GM13976 (cell line): ENCODE measurements around the gene NDFIP2.

Experiments
- DNase-seq: peaks from one replicate; pipeline ENCODE4 v3.0.0; 2012; ENCODE audit warnings: low spot score
- in situ Hi-C: fragments of 300-500 bp; cut with MboI; formaldehyde crosslinking; loops from one replicate; pipeline ENCODE4 v1.12.0; 2022; ENCODE audit warnings: low sequenced_read_pairs, mixed read lengths, inconsistent platforms; ENCODE audit not compliant: unreplicated experiment
- TF ChIP-seq, protein P1 (sequence below): IDR thresholded peaks from 2 replicates; pipeline ENCODE4 v1.5.1; 2012; ENCODE audit warnings: borderline replicate concordance, mild to moderate bottlenecking; ENCODE audit not compliant: insufficient read depth; ENCODE audit errors: extremely low read depth, missing control alignments, control extremely low read depth

NDFIP2 gene

DNA sequence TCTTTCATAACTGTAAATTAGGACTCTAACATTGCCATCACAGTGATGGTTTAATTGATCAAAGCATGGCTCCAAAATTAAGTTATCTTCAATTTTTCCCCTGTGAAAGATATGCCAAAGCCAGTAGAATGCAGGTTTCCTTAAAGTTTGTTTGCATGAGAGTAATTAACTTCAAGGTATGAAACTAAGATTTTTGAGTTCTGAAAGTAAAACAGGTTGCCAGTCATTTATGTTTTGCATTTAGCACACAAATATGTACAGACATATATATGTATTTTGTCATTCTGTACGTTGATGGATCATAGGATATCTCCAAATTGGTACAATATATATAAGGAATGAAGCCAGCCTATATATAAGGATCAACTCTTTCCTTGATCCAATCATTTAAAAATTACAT lies 23.6 kb upstream of the NDFIP2 start:
- DNase-seq: no peak
- in situ Hi-C loops: no loop called here
- TF ChIP-seq, protein P1, sequence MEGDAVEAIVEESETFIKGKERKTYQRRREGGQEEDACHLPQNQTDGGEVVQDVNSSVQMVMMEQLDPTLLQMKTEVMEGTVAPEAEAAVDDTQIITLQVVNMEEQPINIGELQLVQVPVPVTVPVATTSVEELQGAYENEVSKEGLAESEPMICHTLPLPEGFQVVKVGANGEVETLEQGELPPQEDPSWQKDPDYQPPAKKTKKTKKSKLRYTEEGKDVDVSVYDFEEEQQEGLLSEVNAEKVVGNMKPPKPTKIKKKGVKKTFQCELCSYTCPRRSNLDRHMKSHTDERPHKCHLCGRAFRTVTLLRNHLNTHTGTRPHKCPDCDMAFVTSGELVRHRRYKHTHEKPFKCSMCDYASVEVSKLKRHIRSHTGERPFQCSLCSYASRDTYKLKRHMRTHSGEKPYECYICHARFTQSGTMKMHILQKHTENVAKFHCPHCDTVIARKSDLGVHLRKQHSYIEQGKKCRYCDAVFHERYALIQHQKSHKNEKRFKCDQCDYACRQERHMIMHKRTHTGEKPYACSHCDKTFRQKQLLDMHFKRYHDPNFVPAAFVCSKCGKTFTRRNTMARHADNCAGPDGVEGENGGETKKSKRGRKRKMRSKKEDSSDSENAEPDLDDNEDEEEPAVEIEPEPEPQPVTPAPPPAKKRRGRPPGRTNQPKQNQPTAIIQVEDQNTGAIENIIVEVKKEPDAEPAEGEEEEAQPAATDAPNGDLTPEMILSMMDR: no peak

DNA sequence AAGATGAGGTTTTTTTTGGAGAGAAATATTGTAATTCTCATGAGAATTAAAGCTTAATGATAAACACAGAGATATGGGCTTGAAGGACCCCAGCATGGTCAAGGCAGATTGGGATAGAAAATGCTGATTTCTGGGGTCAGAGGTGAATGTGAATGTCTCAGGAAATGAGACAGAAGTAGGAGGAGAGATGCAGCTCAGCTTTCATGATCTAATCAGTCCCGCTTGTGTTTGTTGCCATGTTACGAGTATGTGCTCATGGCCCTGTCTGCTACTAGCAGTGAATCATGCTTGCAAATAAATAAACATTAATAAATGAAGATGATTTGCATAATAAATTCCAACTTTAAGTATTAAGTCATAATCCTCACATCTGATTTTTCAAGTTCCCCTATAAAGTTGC lies 23.0 kb upstream of the NDFIP2 start:
- no peak for DNase-seq
- in situ Hi-C loops: no loop called here
- TF ChIP-seq, protein P1: no peak

DNA sequence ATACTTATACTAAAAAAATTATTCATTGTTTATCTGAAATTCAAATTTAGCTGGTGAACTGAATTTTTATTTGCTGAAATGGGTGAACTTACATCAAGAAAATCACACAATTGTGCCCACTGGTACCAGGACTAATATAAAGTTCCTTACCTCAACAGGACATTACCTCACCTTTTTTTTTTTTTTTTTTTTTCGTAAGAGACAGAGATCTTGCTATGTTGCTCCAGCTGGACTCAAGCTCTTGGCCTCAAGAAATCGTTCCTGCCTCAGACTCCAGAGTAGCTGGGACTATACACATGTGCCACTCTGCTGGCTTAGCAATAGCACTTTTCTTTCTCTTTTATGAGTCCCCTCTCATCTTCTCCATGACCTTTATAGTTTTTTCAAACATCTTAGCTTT lies 22.5 kb upstream of the NDFIP2 start:
- in situ Hi-C loops: no loop called here

DNA sequence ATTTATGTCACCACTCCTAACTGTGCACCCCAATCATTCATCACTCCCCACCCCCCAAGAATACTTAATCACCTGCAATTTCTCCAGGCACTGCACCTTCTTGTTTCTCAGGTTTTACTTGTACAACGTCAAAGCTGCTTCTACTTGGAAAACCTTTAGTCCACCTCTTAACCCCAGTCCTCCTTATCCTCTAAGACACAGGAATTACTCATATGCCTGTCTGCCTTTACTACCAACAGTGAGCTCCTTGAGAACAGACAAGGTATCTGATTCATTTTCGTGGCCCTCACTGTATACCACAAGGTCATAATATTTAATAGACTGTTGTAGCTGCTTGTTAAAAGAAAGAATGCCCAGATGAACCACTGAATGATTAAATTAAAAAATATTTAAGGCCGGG lies 21.0 kb upstream of the NDFIP2 start:
- in situ Hi-C loops: no loop called here
- DNase-seq: no peak
- TF ChIP-seq, protein P1: no peak

More for the DNA sequence above, 22.5 kb upstream of the NDFIP2 start:
- no peak for DNase-seq
- TF ChIP-seq, protein P1: no peak

DNA sequence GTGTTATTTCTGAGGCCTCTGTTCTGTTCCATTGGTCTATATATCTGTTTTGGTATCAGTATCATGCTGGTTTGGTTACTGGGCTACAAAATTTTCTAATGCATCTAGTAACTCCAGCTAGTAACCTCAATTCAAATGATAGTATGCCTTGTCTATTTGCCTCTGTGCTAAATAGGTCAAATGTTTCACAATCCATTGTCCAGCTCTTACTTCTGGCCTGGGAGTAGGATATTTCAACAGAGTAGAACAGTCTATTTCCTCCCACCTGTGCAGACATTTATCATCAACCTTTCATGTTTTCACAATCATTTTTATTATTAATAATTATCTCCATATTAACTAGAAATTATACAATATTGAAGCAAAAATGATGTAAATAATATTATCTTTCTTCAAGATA lies 18.1 kb upstream of the NDFIP2 start:
- TF ChIP-seq, protein P1: no peak
- DNase-seq: no peak
- in situ Hi-C loops: no loop called here

DNA sequence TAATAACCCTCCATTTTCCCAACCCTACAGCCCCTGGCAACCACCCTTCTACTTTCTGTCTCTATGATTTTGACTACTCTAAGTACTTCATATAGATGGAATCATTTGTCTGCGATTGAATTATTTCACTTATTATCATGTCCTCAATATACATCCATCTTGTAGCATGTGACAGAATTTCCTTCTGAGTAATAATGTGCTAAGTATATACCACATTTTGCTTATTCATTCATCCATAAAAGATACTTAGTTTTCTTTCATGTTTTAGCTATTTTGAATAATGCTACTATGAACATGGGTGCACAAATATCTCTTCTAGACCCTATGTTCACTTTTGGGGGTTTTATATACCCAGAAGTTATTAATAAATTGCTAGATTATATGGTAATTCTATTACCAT lies 17.4 kb upstream of the NDFIP2 start:
- DNase-seq: no peak
- in situ Hi-C loops: no loop called here
- TF ChIP-seq, protein P1: no peak

DNA sequence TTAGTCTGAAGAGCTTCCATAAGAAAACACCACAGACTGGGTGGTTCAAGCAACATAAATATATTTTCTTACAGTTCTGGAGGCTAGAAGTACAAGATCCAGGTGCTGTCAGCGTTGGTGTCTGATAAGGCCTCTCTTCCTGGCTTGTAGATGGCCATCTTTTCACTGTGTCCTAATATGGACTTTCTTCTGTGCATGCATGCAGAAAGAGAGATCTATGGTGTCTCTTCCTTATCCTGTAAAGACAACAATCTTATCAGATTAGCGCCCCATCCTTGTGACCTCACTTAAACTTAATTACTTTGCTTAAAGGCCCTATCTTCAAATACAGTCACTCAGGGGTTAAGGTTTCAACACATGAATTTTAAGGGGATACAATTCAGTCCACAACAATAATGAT lies 14.1 kb upstream of the NDFIP2 start:
- in situ Hi-C loops: no loop called here
- no peak for DNase-seq
- TF ChIP-seq, protein P1: no peak
